NOMO-1 treated with DMSO at 0.1 percent for 48 hours (cell line): Measurements from ENCODE around the gene TMEM245.

Experiments used
- DNase-seq: peaks from one replicate; lab custom pipeline; 2025; ENCODE audit not compliant: unreplicated experiment; lab: John Stamatoyannopoulos, UW

The TMEM245 gene

GRCh38 chr9:109107402-109108240 lies 12.1 kb downstream of the TMEM245 start:
- DNase-seq: no peak

GRCh38 chr9:109101810-109102209 lies 17.9 kb downstream of the TMEM245 start:
- DNase-seq: peak; percentile 37

- no peak for DNase-seq
These were observed 18.5 kb downstream of the TMEM245 start for GRCh38 chr9:109101202-109101595.

- DNase-seq: no peak
These were observed 19.1 kb downstream of the TMEM245 start for GRCh38 chr9:109100543-109101201.

GRCh38 chr9:109098960-109099308 lies 20.8 kb downstream of the TMEM245 start:
- DNase-seq: no peak

GRCh38 chr9:109098171-109098959 lies 21.4 kb downstream of the TMEM245 start:
- DNase-seq: no peak

- DNase-seq: no peak
These were observed 22.6 kb downstream of the TMEM245 start for GRCh38 chr9:109097146-109097545.

GRCh38 chr9:109095321-109095720 lies 24.4 kb downstream of the TMEM245 start:
- DNase-seq: no peak

GRCh38 chr9:109094268-109094667 lies 25.5 kb downstream of the TMEM245 start:
- DNase-seq: no peak

GRCh38 chr9:109092587-109092986 lies 27.2 kb downstream of the TMEM245 start:
- DNase-seq: no peak

- no peak for DNase-seq
These were observed 27.6 kb downstream of the TMEM245 start for GRCh38 chr9:109092051-109092580.

- DNase-seq: no peak
These were observed 31.5 kb downstream of the TMEM245 start for GRCh38 chr9:109088221-109088620.

- no peak for DNase-seq
These were observed 32.0 kb downstream of the TMEM245 start for GRCh38 chr9:109087795-109088194.

- DNase-seq: peak; percentile 86
These were observed 33.5 kb downstream of the TMEM245 start for GRCh38 chr9:109086221-109086620.

GRCh38 chr9:109085510-109085909 lies 34.2 kb downstream of the TMEM245 start:
- DNase-seq: no peak

GRCh38 chr9:109083813-109084405 lies 35.8 kb downstream of the TMEM245 start:
- DNase-seq: no peak

- DNase-seq: no peak
These were observed 36.6 kb downstream of the TMEM245 start for GRCh38 chr9:109083141-109083540.

GRCh38 chr9:109082091-109082620 lies 37.6 kb downstream of the TMEM245 start:
- DNase-seq: no peak

- no peak for DNase-seq
These were observed 45.4 kb downstream of the TMEM245 start for GRCh38 chr9:109074236-109074889.

- no peak for DNase-seq
These were observed 46.8 kb downstream of the TMEM245 start for GRCh38 chr9:109072821-109073435.
